HG03460 (cell line): ENCODE data around the gene SYT6.

ENCODE experiments used
- ATAC-seq: cut with Tn5 transposase; IDR thresholded peaks from one replicate; pipeline ENCODE4 v1.9.1; 2021; ENCODE audit not compliant: unreplicated experiment

SYT6 gene

DNA sequence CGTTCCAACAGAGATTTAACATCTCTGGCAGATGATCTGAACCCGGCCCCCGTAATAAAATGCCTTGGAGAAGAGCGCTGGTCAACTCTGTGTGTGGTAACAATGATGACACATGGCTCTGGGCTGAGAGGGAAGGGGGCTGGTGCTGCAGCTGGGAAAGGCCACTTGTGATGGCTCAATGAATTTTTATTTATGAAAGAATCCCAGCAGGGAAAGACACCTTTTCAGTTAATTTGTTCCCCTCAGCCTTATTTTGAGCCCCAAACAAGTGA lies 59.4 kb downstream of the SYT6 start:
- ATAC-seq = no peak

DNA sequence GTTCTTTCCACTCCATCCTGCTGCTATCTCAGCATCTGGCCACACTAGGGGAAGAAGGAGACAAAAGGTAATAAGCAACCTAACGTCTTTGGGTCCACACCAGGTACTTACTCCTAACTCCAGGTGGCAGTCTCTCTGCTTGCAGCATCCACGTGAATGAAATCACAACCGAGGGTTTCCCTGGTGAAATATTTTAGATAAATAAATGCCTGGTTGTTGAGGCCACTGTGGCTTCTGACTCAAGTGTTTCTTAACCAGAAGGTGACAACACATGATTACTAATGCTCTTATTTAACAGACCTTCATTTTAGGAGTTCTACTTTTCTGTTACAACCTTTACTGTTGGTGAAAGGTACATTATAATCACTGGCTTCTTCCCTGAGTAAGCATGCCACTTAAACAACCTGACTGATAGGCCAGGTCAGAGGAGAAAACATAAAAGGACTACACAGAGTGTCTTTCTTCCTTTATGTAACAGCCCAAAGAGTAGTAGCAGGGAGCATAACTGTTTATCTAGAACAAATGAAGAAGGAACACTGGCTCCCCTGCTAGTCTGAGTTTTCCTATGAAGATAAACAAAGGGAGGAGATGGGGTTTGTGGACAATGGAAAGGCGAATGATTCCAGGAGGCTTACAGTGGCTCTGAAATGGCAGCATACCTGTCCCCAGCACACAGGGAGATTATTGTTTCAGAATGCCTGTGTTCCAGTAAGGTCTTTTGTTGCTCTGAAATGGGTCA lies 59.9 kb downstream of the SYT6 start:
- ATAC-seq = no peak

DNA sequence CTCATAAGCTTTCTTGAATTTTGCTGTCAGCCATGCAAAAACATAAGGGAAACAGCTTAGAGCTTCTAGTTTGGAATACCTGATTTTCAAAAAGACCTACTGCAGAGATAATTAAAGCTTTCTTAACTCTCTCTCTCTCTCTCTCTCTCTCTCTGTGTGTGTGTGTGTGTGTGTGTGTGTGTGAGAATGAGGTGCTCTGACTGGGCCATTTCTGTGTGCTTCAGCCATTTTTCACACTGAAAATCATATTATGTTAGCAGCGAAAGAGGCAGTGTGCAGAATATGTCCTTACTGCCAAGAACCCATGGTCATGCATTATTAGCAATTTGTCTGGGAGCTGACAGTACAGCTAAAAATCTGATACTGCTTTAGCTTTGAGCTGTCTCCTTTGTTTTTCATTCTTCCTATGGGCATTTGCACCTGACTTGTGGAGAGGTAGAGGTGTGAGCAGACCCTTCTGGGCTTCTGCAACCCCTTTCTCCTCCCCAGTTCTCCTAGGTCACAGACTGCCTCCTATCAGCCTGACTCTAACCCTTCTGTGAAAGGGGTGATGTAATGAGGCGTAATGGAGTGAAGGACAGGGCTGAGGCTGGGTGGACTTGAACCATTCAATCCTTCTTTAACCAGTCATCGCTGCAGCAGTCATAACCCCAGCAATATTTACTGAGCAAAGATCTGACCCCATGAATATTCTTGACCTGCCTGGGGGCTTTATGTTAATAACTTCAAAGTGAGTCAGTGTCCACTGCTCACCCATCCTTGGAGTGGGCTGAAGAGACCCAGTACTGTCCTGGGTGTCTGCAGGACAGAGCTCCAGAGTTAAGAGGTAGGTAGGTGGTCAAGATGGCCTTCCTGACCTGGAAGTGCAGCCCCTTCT lies 61.2 kb downstream of the SYT6 start:
- ATAC-seq = no peak

DNA sequence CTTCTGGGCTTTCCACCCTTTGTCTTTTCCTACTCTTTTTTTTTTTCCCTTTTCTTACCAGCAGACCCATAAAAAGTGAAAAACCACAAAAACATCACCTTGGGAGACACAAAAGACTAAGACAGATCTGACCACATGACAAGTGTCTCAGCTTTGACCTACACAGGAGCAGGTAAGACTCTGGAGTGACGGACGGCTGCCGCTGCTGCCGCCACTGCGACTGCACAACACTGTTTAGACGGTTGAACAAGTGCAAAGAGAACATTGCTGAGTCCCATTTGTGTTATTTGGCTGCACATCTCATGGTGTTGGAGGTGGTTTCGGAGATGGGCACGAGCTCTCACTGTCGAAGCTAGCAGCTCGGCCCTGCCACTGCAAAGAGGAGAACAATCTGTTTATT lies 62.0 kb downstream of the SYT6 start:
- ATAC-seq = no peak

DNA sequence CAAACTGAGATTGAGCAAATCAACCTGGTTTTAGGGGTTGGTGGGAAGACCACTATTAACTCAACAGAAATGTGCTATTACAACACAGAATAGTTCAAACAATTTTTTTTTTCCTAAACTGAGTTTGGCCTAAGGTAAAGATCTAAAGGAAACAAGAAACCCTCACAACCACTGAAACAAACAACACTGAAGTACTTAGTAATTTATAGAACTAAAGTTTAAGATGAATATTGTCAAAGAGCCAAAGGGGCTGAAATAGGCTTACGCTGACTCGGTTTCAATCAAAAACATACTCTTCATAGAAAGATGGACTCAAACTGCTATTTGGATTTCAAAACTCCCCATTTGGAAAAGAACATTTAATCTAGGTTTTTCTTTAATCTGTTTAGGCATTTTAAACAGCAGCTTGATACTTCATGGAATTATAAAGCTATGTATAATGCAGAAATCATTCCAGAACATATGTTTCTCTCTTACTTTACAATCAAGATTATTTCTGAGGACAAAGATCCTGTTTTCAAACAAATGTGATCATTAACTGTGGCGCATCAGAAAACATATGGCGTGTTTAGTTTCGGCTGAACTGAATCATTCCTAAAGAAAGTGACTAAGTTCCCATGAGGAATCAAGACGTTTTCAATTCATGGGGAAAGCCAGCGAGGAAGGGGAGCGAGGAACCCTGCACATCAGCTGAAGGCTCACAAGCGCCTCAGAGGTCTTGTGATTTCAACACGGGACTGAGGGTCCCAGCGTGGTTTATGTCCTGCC lies 62.7 kb downstream of the SYT6 start:
- ATAC-seq = no peak

DNA sequence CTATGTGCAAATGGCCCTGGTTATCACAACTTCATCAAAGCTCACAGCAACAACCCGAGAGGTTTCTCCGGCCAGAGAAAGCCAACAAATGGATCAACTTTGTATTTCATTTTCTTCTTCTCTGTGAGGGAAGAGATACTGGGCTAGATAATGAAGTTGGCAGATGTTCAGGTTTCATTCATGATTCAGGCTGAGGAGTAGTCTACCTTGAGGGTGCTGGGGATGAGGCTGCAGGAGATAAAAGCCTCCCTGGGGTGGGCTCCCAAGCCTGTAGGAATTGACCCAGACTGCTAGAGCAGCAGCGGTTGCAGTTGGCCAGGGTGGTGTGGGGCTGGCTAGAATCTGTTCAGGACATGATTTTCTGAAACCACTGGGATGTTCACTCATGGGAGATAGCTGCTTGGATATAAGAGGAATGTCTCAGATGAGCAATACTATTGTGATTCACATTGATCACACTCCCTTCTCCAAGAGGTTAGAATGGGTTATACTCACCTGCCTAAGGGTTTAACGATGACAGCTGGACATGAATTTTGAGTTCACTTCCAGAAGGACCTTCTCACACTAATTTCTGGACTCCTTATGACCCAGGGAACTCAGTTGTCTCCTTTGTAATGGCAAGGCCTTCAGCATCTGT lies 64.0 kb downstream of the SYT6 start:
- ATAC-seq = no peak

DNA sequence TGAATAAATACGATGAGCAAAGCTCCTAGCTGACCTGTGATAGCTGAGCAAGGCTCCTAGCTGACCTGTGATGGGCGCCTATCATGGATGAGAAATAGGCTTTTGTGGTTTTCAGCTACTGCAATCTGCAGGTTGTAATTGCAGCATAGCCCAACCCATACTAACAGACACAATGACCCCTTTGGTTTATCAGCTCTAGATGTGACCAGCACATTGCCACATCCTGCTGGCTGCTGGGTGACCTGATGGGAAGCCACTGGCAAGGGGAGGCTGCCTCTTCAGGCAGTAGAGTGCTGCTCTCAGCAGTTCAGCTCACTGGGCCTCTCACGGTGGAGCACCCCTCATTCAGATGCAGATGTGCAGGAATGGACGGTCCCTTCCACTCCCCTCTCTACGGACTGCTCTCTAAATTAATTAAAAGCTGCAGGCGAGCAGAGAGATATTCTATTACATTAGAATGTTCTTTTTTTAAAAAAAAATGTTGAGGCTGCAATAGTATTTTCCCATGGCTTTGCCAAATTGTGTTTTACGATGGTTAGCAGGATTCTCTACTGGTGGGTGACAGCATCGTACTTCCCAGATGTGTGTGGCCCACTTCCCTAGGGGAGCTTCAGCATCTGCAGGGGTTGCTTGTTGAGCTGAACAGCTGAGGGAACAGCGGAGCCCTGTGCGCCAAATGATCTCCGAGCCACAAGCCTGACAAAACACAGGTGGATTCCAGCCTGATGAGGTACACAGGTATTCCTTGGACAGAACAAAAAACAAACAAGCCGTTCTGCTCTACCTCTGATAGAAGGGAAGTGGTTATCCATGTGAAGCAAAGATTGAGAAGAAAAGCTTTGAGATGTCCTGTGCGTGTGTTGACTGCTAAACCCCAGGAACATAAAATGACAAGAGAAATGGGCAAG lies 65.0 kb downstream of the SYT6 start:
- no peak for ATAC-seq

DNA sequence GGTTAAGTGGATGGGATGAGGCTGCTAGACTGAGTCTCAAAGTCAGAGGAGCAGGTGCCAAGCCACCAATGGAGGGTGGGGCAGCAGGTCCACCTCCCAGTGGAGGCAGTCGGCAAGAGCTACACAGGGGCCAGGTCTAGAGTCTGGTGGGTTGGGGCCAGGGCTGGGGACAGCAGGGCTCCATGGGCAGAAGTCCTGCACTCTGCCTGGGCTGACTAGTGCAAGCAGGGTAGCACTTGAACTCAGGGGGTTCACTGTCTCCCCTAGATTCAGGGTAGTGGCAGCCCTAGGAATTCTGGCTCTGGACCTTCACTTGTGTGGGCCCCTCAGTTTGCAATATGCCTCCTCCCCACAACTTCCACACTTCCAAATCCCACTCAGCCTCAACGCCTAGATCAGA lies 66.2 kb downstream of the SYT6 start:
- ATAC-seq = no peak

DNA sequence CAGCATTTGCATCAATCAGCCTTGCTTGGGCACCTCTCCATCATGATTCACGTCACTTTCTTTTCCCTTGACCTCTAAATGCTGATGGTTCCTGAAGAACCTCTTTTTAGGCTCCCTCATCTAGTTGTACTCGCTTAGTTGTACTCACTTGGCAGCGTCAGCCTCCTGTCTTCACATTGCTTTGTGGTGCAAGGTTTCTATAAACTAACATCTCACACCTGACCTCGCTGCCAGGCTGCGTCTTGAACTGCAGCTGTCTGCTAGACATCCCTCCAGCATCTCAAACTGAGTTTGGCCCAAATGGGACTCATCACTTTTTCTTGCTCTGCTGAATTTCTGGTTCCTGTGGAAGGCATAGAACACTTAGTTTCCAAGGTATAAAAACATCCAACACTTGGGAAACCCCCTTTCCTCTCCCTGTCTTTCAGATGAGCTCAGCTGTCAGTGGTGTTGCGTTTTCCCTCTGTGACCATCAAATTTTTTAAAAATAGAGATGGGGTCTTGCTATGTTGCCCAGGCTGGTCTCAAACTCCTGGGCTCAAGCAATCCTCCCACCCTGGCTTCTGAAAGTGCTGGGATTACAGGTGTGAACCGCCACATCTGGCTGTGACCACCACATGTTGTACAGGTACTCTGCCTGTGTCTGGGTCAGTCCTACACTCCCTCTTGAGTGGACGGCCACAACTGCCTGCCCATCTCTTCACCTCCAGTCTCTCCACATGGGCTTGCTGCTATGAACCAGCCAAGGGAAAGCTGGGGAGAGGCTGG lies 66.9 kb downstream of the SYT6 start:
- no peak for ATAC-seq

DNA sequence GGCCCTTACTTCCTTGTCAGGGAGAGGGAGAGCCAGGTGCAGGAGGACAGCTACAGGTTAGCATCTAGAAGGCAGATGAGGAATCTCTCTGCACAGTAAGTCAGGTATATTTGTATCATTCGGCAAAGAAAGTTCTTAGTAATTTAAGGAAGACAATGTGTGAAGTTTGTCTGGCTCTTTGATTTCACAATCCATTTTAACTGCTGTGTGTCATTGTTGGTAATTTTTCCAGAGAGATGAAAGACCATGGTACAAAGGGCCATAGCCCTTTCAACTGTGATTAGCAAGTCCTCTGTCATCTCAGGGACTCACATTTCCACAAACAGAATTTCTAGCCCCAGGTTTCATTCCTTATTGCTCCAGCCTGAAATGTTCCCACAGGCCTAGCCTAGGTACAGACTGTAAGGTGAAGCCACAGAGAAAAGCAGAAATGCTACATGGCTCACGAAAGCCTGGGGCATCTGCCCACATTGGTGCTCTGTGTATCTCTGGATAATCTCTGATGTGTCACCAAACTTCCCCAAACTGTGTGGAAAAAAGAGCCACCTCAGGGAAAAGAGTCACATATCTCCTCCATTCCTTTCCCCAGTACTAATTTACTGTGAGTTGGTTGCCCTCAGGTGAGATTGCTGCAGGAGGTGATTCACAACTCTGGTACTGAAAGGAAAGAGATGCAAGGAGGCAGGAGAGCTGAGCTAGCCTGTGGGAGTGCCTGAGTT lies 70.6 kb downstream of the SYT6 start:
- no peak for ATAC-seq

DNA sequence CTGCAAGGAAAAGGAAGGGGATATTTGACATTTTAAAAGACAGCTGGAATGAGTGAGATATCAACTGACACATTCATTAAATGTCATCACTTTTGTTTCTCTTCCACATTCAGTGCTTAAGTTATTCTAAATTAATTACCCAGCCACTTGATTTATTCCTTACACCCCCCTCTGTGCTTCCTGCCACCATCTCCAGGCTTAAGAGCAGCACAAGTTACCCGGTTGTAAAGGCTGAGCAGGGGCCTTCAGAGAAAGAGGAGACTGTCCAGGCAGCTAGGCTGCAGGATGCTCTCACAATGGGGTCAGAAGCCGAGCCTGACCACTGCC lies 71.4 kb downstream of the SYT6 start:
- ATAC-seq = no peak

DNA sequence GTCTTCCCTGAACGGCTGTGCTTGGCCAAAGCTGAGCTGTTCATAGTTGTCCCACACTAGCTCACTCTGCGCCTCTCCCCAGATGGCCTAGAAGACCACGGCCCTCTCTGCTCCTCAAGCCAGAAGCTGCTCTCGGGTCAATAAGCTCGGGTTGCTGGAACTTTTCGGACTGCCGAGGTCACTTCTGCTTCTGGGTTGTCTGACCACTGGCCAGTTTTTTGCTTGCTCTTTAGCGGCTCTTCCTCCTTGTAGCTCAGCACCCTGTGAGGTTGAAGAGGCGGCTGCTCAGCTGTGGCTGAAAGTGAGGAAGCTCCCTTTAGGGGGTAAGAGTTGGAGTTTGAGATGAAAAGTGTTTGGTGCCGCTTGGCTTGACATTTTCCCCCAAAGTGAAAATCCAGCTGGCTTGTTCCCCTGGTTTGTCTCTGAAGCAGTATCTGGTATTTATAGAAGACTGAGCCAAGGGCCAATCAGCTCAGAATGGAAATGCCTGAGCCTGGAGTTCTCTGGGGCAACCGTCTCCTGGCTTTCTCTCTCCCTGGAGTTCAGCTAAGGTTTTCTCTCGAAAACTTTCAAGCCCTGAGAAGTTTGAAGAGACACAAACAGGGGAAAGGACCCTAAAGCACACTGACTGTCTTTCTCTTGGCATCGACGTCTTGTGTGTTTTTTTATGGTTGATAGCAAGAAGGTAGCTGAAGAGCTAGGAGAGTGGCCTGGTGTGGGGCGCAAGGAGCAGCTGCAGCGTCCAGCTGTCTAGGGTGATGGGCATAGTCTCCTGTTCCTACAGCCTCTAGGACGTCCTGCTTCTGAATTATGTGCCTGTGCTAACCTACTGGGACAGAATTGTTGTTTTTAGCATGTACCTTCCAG lies 72.0 kb downstream of the SYT6 start:
- no peak for ATAC-seq

DNA sequence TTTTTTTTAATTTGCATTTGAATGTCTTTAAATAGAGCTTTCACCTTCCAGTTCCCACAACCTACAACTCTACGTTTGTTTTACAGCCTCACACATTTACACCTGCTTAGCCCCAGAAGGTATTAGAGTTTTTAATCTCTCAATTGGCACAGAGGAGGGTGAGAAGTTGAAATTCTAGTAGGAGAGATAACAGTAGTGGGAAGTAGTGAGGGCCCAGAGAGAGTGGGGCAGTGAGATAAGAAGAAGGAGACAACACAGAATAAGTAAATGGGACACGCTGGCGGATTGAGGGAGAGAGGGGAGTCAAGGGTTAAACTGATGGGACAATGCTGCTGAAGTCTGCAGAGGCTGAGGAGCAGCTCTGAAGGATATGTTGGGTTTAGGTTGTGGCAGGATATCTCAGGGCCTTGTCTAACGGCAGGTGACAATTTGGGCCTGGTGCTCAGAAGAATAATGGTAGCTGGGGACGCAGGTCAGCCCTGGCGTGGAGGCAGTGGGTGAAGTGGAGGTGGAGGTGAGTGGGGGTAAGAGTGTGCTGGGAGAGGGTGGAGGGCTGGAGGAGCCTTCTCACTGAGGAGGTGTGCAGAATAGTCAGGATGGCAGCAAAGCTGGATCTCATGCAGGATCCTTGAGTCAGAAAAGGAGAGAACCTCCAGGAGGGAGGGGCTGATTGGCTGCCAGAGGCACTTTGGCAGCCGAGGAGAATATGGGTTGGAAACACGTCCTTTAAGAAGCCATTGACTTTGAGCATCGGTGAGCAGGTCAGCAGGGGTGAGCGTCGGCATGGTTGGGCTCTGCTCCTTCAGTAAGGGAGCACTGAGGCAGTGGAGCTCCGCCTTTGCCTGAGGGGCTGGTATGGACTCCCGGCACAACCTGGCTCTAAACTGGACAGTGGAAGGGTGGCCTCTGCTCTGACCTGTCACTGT lies 72.9 kb downstream of the SYT6 start:
- no peak for ATAC-seq

DNA sequence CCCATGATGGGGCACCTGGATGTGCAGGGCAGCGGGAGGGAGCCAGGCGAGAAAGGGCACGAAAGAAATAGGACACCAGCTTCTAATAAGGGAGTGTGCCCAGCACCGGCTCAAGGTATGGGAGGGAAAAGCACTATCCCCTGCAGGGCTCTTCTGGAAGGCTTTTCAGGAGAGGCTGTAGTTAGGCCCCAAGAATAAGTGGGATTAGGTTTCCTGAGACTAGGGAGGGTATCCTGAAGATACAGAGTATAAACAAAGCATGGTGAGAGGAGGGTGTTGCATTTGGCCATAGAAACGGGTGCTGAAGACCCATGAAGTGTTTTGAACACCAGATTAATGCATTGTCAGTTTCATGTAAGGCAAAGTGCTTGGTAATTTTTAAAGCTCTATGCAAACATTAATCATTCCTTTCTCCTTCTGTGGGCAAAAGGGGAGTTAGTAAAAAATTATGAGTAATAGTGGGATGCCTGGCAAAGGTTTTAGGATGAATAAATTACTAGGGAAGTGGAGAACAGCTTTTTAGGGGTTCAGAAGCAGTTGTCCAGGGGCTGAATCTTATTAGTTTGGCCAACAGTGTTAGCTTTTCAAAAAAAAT lies 74.0 kb downstream of the SYT6 start:
- ATAC-seq = no peak

DNA sequence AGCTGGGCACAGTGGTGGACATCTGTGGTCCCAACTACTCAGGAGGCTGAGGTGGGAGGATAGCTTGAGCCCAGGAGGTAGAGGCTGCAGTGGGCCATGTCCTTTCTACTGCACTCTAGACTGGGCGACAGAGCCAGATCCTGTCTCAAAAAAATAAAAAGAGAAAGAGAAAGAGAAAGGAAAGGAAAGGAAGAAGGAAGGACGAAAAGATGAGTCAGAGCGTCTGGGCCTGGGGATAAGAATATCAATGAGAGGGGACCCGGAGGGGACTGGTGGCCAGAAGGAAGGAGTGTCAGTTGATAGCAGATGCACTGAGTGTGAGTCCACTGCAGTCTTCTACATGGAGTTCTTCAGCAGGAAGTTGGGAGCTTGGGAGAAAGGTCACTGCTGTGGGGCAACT lies 75.6 kb downstream of the SYT6 start:
- no peak for ATAC-seq

DNA sequence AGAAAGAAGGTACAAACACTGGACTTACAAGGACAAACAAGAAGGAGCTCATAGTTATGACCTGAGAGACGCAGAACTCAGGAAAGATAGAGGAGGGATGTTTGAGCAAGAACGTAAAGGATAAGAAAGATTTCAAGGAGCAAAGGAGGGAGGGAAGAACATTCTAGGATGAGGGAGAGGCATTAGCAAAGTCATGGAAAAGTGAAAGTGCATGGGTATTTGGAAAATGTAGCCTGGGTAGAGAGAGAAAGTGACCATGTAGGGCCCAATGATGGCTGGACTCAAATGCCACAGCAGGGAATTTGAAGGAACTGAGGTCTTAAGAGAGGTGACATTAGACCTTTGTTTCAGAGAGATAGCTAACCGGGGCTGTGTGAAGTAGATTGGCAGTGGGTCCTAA lies 76.5 kb downstream of the SYT6 start:
- no peak for ATAC-seq

DNA sequence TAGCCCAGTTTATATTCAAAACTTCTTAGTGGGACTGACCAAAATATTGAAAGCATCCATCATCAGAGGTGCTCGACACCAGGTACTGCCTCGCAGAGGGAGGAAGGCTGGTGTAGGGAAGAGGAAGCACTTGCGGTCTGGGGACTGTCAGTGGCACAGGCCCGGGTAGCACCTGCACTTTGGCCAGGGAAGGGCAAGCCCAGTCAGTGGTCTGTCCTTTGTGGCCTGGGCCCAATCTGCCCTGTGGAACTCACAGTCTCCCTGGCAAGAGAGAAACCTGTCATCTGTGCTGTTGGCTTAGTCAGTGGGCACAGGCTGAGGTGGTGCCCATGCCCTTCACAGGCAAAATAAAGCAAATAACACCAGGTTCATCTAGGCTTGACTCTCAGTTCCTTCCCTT lies 77.4 kb downstream of the SYT6 start:
- no peak for ATAC-seq
